DOHH2 (cell line): ENCODE results near the gene C22orf15.

Source experiments
- CTCF ChIP-seq: fragments of 200-600 bp; sonication (generic); IDR thresholded peaks from one replicate; pipeline ENCODE4 v1.5.1; 2014; ENCODE audit warnings: antibody characterized with exemption, mild to moderate bottlenecking, low read depth, low read length; ENCODE audit not compliant: poor library complexity, severe bottlenecking
- EZH2phosphoT487 ChIP-seq: fragments of 200-600 bp; sonication (generic); IDR thresholded peaks from 2 replicates; pipeline ENCODE4 v1.6.1; 2017; ENCODE audit warnings: borderline replicate concordance, mild to moderate bottlenecking, antibody characterized with exemption, low read length, moderate library complexity, mixed read lengths

GRCh38 chr22:23715806-23716375 is 46.9 kb upstream of the C22orf15 start:
- TF ChIP-seq CTCF (no peak), EZH2phosphoT487 (no peak)
